Cardiac muscle cell (in vitro differentiated cells and primary cell): Measurements from ENCODE around the gene SLC38A11. TPM values are rescaled to one million over a fixed set of nuclear protein-coding genes. Genes with fewer than 3 reads are reported as not detected.

Experiments
- DNase-seq, 2 donors: peaks; one replicate each; pipeline versions ENCODE4 v3.0.0 to v3.0.0-alpha.2; 2010 to 2017; ENCODE audit warnings: low read depth in 1 of 2, low spot score in 1 of 2
- H3K27ac ChIP-seq: fragments of 200-600 bp; sonication (generic); 2 replicates; pipeline ENCODE4 v1.5.1; 2016
- H3K27me3 ChIP-seq: fragments of 200-600 bp; sonication (generic); 2 replicates; pipeline ENCODE4 v1.6.0; 2016; ENCODE audit warnings: control low read depth
- H3K36me3 ChIP-seq: fragments of 200-600 bp; sonication (generic); 2 replicates; pipeline ENCODE4 v1.5.1; 2016; ENCODE audit warnings: control low read depth
- H3K4me1 ChIP-seq: fragments of 200-600 bp; sonication (generic); 2 replicates; pipeline ENCODE4 v1.8.1; 2017; ENCODE audit warnings: low read depth, mild to moderate bottlenecking, mixed run types
- H3K4me3 ChIP-seq: fragments of 200-600 bp; sonication (generic); 2 replicates; pipeline ENCODE4 v1.5.1; 2016; ENCODE audit warnings: mild to moderate bottlenecking
- H3K9me3 ChIP-seq: fragments of 200-600 bp; sonication (generic); 2 replicates; pipeline ENCODE4 v1.5.1; 2017; ENCODE audit warnings: low read depth, mild to moderate bottlenecking, control low read depth
- polyA plus RNA-seq: library from polyadenylated mRNA; unstranded; fragments of >200 nt; fragmentation: Nextera tagmentation; extraction: Ambion mirVana; gene quantifications from 2 replicates; pipeline ENCODE4 v1.2.1, GENCODE V29; 2016
- total RNA-seq: library from RNA; depleted of rRNA; stranded (reverse); fragments of >200 nt; gene quantifications from 2 replicates; pipeline ENCODE4 v1.2.3, GENCODE V29; 2016
- TF ChIP-seq, protein P1 (sequence below): IDR thresholded peaks from 2 replicates; pipeline ENCODE4 v1.5.1; 2012; ENCODE audit warnings: low read depth, mild to moderate bottlenecking, low read length

The SLC38A11 gene
- total and polyA plus RNA-seq, 2 experiments from 2014 or later = not detected

DNA sequence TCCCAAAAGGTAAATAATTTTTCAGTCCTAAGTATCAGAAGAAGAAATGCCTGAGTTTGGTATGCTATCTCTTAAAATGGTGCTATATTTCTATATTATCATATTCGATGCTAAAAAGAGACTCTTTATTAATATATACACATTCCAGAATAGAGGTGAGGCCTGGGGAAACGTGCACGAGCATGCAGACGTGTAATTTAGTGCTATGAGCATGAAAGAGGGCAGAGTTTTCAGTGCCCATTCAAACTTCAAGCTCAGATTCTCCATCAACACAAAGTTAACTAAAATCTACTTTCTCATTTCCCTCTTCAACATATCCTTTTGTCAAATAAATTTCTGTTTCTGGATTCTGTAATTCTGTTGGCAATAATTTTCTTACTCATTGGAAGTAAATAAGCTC is 108.0 kb downstream of the SLC38A11 start:
- TF ChIP-seq, protein P1, sequence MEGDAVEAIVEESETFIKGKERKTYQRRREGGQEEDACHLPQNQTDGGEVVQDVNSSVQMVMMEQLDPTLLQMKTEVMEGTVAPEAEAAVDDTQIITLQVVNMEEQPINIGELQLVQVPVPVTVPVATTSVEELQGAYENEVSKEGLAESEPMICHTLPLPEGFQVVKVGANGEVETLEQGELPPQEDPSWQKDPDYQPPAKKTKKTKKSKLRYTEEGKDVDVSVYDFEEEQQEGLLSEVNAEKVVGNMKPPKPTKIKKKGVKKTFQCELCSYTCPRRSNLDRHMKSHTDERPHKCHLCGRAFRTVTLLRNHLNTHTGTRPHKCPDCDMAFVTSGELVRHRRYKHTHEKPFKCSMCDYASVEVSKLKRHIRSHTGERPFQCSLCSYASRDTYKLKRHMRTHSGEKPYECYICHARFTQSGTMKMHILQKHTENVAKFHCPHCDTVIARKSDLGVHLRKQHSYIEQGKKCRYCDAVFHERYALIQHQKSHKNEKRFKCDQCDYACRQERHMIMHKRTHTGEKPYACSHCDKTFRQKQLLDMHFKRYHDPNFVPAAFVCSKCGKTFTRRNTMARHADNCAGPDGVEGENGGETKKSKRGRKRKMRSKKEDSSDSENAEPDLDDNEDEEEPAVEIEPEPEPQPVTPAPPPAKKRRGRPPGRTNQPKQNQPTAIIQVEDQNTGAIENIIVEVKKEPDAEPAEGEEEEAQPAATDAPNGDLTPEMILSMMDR = no peak
- Histone ChIP-seq H3K4me1 (no peaks in the 10 kb centered on the region), H3K27me3 (no peaks in the 10 kb centered on the region), H3K27ac (no peak overlapping the region), H3K9me3 (no peaks in the 10 kb centered on the region), H3K4me3 (no peak overlapping the region), H3K36me3 (no peaks in the 10 kb centered on the region)
- no peak for DNase-seq

DNA sequence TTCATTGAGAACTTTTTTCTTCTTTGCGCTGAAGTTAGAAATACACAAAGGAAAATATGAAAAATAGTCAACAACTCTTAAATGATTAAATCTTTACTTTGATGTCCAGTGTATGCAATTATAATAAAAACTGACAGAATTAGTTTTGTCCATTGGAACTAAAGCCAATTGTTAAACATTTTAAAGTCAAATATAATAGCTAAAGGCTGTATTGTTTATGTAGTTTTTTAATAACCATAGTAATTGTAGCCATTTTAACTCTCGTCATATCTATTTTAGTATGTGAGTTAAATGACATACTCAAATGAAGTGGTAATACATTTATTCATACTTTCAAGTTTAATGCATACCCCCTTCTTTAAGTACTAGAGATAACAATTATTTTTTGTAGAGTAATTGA is 109.0 kb downstream of the SLC38A11 start:
- H3K36me3 ChIP-seq = no peaks in the 10 kb centered on the region
- TF ChIP-seq, protein P1 = no peak
- no peak for DNase-seq

More for the DNA sequence above, 109.0 kb downstream of the SLC38A11 start:
- Histone ChIP-seq H3K4me1 (no peaks in the 10 kb centered on the region), H3K9me3 (no peaks in the 10 kb centered on the region), H3K27me3 (no peaks in the 10 kb centered on the region), H3K27ac (no peak overlapping the region), H3K4me3 (no peak overlapping the region)

Other genes with a start within 250 kb of the SLC38A11 start
- 12.0 and 33.5 TPM in 2 replicates for gene COBLL1, start 113.7 kb downstream of the SLC38A11 start, total RNA-seq
- gene COBLL1, start 113.7 kb downstream of the SLC38A11 start, polyA plus RNA-seq = 19.6 and 30.6 TPM in 2 replicates
- 0.04 and 0.06 TPM in 2 replicates for gene SCN3A, start 248.5 kb upstream of the SLC38A11 start, total RNA-seq
- 0.06 TPM in 1 of 2 replicates, not detected in the other for gene SCN3A, start 248.5 kb upstream of the SLC38A11 start, polyA plus RNA-seq